HG02852 (cell line): ENCODE measurements around the gene LDLR.

Experiments
- ATAC-seq: cut with Tn5 transposase; IDR thresholded peaks from one replicate; pipeline ENCODE4 v1.9.1; 2021; ENCODE audit warnings: mild to moderate bottlenecking, moderate library complexity; ENCODE audit not compliant: unreplicated experiment

Gene LDLR

DNA sequence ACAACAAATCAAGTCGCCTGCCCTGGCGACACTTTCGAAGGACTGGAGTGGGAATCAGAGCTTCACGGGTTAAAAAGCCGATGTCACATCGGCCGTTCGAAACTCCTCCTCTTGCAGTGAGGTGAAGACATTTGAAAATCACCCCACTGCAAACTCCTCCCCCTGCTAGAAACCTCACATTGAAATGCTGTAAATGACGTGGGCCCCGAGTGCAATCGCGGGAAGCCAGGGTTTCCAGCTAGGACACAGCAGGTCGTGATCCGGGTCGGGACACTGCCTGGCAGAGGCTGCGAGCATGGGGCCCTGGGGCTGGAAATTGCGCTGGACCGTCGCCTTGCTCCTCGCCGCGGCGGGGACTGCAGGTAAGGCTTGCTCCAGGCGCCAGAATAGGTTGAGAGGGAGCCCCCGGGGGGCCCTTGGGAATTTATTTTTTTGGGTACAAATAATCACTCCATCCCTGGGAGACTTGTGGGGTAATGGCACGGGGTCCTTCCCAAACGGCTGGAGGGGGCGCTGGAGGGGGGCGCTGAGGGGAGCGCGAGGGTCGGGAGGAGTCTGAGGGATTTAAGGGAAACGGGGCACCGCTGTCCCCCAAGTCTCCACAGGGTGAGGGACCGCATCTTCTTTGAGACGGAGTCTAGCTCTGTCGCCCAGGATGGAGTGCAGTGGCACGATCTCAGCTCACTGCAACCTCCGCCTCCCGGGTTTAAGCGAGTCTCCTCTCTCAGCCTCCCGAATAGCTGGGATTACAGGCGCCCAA is at the start of gene LDLR:
LDLR (plus strand) TSS at position 210 of the 760 bp plus-strand sequence; CDS start at position 296, 86 bp downstream.
- no peak for ATAC-seq

DNA sequence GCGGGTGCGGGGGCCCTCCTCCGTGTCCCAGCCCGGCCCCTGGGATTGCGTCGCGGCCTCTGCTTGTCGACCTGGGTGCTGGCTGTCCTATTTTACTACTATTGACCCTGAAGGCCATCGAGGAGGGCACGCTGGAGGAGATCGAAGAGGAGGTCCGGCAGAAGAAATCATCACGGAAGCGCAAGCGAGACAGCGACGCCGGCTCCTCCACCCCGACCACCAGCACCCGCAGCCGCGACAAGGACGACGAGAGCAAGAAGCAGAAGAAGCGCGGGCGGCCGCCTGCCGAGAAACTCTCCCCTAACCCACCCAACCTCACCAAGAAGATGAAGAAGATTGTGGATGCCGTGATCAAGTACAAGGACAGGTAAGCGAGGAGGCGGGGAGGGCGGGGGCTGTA is 48.1 kb upstream of the LDLR start:
- no peak for ATAC-seq

DNA sequence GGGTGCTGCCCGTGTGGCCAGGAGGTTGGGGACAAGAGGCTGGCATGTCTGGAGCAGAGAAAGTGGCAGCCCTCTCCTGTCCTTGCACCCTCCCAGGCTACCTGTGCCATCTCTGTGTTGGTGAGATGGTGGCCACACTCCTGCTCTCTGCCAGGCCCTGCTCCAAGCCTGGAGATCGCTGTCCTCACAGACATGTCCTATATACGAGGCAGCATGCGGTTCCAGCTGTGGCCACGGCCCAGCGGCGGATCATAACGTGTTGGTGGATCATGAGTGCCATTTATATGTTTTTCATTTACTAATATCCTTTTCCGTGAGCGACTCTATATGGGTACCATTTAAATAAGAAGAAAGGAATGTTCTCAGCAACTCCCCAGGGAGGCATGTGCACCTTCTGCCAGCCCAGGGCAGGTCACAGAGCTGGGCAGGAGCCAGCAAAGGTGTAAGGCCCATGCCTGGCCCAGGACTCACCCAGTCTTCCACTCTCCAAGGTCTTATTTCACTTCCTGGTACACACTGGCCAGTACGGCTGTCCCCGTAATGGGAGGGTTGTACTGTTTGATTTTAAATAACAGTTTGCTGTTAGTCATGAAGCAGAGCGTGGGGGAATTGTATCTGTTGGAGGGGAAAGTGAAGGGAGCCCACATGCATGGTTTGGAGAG is 47.2 kb upstream of the LDLR start:
- no peak for ATAC-seq

DNA sequence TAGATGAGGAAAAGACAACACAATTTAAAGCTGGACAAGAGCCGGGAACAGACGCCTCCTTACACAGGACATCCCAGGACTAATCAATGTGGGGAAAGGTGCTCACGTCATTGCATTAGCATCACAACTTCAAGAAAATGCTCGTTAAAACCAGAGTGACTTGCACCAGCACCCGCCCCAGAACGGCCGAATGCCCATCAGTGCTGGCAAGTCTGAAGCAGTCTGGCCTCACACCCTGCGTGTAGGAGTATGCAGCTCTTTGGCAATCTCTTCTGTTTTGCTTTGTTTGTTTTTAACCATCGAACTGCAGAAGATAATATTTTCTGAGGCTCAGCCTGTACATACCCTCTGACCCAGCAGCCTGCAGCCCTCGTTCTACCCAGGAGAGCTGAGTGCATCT is 44.8 kb upstream of the LDLR start:
- no peak for ATAC-seq

DNA sequence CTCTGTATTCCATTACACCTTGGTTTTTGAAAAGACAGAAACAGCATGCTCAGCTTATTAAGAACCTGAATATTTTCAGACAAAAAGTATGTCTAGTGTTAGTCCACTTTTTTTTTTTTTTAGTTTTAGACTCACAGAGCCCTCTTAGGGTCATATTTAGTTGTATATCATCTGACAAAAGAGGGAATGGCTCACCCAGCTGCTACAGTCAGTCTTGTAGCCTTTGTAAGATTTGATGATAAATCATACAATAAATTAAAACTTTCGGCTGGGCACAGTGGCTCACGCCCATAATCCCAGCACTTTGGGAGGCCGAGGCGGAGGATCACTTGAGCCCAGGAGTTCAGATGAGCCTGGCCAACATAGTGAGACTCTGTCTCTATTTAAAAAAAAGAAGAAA is 43.7 kb upstream of the LDLR start:
- ATAC-seq, result no peak

DNA sequence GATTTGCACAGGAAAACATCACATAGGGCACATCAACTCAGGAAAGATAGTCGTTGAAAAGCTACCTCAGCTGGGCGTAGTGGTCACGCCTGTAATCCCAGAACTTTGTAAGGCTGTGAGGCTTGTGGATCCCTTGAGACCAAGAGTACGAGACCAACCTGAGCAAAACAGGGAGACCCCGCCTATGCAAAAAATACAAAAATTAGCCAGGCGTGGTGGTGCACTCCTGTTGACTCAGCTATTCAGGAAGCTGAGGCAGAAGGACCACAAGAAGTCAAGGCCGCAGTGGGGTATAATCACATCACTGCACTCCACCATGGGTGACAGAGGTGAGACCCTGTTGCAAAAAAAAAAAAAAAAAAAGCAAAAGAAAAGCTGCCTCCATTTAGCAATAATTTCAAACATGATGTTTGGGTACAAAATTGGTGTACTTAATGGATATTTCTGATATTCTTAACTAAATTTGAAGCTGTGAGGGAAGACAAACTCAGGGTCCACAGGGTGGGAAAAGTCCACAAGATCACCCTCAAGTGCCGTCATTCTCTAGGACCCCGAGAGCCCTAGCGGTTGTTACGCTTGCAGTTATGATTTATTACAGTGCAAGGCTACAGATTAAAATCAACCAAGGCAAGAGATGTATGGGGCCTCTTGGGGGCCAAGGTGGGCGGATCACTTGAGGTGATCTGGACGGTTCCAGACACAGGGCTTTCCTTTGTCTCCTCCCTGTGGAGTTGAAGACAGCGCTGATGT is 42.5 kb upstream of the LDLR start:
- no peak for ATAC-seq

DNA sequence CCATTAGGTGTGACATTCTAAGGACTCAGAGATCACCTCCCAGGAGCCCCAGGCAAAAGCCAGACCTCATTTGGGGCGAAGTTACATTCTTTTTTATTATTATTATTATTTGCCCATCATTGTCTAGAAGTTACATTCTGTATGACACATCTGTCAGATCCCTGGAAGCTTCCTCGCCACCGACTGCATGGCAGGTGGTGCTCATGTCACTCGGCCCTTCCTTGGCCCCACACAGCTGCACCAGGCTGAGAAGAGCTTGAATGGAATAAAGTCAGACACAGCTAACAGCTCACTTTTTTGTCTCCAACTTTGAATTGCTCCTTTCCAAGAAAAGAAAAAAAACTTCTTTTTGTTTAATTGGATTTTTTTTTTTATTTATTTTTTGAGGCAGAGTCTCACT is 41.4 kb upstream of the LDLR start:
- no peak for ATAC-seq

DNA sequence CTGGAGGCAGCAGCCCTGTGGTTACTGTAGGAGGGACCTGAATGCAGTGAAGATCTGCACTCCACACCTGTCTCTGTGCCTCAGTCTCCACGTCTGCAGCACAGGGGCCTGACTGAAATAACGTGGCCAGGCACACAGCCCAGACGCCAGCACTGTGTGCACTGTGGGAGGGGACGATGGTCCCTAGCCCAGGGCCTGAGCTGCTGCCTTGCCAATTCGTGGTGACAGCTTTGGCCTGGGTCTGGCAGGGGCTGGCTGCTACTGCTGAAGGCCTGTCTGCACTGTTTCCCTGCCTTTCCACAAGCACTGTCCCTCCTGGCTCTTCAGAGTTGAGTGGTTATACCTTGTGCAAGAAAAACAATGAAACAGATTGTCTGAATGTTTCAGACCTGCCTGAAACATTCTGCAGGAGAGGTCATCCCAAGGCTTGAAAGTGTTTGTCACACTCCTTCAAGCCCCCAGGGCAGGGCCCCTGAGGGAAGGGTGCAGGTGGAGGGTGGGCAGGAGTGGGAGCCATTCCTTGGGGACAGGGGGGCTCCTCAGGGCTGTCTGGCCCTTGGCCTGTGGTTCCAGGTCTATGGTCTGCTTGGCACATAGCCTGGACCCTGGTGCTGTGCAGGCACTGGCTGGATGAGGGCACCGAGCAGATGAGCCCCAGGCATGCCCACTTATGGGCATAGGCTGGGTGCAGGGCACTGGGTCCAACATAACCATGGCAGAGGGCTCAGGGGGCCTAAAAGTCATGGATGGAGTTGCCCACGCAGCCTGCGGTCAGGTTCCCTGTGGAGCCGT is 38.7 kb upstream of the LDLR start:
- no peak for ATAC-seq

DNA sequence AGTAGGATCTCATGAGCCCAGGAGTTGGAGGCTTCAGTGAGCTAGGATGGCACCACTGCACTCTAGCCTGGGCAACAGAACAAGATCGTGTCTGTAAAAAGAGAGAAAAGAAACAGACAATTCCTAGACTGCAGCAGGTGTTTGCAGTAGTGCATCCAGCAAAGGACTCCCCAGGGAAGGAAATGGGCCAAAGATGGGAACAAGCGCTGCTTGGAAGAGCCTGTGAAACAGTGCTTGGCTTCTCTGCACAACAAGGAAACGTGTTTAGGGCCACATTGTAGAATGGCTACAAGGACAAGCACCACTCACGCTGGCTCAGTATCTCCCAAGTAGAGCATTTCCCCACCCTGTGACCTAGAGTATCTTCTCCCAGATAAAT is 35.5 kb upstream of the LDLR start:
- no peak for ATAC-seq

DNA sequence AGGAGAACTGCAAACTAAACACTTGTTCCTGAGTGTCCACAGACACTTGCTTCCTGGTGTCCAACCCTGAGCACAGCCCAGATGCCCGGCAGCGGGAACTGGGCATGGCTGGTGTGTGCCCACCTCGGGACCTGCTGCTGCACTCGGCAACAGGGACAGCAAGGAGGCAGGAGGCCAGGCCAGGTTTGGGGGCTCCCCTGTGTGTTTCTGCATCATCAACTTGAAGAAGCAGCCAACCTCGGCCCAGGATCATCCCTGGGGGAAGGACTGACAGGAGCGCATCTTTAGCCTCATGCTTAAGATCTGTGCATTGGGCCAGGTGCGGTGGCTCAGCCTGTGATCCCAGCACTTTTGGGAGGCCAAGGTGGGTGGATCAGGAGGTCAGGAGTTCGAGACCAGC is 35.1 kb upstream of the LDLR start:
- ATAC-seq, result no peak

DNA sequence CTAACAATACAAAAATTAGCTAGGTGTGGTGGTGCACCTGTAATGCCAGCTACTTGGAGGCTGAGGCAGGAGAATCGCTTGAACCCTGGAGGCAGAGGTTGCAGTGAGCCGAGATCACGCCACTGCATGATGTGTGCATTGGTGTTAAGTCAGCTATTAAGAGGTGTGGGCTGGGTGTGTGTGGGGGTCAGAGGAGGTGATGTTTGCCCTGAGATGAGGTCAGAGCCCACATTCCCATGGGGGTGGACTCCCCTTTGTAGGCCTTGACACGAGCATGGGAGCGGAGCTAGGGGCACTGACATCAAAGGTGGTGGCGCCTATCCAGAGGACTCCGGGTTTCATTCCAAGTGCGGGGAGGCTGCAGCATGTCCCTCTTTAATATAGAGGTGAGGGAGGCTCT is 34.6 kb upstream of the LDLR start:
- no peak for ATAC-seq

DNA sequence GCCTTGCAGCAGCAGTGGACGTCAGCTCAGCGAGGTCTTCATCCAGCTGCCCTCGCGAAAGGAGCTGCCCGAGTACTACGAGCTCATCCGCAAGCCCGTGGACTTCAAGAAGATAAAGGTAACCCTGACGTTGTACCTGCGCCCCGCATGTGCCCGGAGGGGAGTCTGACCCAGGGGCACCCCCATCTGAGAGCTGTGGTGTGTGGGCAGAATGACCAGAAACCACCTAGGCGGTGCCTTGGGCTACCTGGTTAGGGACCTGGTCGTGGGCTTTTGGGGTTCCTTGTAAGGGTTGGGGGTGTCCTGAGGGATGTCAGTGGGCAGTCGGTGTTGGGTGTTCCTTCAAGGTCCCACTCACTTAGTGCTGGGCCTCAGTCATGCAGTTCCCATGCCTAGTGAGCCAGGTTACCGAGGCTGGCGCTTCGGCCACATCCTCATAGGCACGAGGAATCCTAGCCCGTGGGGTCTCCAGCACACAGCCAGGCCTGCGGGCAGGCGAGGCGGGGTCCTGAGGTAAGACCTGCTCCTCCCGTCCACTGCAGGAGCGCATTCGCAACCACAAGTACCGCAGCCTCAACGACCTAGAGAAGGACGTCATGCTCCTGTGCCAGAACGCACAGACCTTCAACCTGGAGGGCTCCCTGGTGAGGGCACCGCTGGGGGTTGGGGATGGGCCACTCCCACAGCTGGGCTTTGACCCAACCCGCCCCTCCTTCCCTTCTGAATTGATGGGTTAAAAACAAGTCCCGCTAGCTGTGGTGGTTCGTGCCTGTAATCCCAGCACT is 30.8 kb upstream of the LDLR start:
- ATAC-seq, result no peak

DNA sequence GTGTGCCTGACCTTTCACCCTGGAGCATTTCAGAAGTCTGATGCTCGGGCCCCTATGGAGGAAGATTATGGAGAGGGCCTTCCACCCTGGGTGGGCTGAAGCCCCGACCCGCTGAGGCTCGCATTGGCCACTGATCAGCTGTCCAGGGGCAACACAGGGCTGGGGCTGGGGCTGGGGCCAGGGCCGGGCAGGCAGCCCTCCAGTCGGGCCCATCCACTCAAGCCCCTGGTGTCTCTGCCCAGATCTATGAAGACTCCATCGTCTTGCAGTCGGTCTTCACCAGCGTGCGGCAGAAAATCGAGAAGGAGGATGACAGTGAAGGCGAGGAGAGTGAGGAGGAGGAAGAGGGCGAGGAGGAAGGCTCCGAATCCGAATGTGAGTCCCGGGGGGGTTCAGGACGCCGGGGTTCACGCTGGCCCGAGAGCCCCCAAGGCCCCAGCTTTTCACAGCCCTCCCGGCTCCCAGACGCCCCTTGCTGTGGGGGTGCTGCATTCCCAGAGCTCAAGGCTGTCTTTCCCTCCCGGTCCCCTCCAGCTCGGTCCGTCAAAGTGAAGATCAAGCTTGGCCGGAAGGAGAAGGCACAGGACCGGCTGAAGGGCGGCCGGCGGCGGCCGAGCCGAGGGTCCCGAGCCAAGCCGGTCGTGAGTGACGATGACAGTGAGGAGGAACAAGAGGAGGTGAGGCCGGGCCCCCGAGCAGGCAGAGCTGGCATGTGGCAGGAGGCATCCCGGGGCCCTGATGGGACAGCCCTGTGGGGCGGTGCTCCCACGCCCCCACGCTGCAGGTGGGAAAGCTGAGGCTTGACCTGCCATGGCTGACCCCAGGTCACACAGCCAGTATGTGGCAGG is 29.5 kb upstream of the LDLR start:
- no peak for ATAC-seq

DNA sequence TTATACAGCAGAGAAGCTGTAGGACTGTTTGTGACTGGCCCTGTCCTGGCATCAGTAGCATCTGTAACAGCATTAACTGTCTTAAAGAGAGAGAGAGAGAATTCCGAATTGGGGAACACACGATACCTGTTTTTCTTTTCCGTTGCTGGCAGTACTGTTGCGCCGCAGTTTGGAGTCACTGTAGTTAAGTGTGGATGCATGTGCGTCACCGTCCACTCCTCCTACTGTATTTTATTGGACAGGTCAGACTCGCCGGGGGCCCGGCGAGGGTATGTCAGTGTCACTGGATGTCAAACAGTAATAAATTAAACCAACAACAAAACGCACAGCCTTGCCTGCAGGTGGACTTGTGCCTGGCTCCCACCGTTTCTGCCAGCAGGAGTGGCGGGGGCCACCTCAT is 27.3 kb upstream of the LDLR start:
- ATAC-seq, result no peak

DNA sequence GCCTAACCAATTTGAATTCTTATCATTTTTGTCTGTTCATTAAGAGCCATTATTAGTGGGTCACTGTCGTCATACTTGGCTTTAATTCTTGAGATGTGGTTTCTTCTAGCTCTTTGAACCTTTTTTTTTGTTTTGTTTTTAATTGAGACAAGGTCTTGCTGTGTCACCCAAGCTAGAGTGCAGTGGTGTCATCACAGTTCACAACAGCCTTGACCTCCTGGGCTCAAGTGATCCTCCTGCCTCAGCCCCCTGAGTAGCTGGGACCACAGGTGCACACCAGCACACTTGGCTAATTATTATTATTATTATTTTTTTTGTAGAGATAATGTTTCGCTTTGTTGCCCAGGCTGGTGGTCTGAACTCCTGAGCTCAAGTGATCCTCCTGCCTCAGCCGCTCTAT is 25.8 kb upstream of the LDLR start:
- ATAC-seq, result no peak

DNA sequence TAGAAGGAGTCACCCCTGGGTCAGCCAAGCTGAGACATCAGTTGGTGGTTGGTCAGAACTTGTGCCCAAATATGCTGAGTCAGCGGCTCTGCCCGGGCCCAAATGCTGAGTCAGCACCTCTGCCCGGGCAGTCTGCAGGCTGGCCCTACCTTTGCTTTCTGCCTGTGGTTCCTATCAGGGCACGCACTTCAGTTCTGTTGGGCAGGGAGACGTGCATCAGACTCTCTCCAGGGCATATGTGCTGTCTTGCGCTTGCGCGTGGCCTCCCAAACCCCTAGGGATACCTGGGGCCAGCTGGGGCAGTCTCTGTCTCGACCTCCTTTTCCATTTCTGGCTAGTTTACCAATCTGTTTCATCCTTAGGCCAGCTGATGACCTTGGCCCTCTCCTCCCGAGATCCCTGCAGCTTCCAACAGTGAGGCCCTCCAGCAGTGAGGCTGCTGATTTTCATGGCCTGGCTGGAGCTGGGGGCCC is 24.4 kb upstream of the LDLR start:
- no peak for ATAC-seq

DNA sequence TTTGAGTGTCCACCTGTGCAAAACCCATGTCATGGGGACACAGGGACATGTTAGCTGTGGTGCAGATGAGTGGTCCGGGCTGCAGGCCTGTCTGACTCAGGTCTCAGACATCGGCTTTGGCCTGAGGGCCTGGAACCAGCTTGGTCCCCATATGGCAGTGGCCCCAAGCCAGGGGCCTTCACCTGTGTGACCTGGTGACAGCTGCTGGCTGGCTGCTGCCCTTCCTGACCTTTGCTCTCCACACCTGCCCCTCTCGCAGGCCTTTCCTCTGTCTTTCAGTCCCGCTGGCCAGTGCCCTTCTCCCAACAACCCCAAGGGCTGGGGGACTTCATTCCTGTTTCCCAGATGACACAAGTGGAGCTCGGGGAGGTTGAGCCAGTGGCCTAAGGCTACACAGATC is 22.9 kb upstream of the LDLR start:
- ATAC-seq, result no peak

DNA sequence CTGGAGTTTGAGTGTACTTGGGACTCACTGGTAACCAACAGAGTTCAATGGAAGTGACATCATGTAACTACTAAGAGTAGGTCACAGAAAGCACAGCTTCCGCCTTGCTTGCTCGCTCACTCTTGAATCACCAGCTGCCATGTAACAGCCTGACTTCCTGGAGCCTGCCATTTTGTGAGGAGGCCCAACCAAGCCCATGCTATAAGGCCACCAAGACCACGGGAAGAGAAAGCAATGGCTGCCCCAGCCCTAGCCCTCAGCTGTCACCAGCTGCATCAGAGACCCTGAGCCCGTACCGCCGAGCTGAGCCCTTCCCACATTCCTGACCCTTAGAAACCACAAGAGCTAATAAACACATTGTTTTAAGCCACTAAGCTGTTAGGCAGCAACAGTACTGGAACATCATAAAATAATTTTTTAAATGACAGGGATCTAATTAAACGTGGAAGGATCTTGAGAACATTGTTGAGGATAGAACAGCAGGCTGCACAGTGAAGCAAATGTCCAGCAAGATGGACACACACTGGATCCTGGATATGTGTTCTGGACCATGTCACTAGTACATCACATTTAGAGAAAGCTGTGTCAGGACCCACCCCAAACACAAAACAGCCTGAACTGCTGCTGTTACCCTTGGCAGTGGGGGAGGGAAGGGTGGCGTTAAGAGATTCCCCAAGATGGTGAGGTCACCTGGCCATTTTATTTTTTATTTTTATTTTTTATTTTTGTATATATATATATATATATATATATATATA is 21.7 kb upstream of the LDLR start:
- ATAC-seq, result no peak

DNA sequence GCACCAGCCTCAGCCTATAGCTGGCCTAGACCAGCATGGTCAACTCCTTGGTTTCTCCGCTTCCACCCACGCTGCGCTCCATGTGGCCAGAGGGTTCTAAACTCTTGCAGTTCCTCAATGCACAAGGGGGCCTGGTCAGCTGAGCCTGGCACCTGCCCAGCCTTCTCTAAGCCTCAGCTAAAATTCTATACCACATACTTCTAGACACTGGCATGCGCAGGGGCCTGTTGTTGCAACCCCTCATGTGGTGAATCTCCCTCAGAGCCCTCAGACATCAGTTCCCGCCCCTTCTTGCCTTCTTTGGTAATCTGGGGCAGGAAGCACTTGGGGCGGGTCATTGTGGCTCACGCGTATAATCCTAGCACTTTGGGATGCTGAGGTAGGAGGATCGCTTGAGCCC is 19.7 kb upstream of the LDLR start:
- no peak for ATAC-seq
